ENCODE measurements around the gene PTPRE. TPM values are rescaled to one million over a fixed set of nuclear protein-coding genes. Genes with fewer than 3 reads are reported as not detected.
"Not testable (repeated sequence)": the region's sequence is repeated elsewhere in the genome, so short reads cannot be mapped to it uniquely, and the experiment has no call there.

PTPRE gene
- total and polyA plus RNA-seq, 8 donors = 1.0 to 7.1 (median 2.1) TPM

DNA sequence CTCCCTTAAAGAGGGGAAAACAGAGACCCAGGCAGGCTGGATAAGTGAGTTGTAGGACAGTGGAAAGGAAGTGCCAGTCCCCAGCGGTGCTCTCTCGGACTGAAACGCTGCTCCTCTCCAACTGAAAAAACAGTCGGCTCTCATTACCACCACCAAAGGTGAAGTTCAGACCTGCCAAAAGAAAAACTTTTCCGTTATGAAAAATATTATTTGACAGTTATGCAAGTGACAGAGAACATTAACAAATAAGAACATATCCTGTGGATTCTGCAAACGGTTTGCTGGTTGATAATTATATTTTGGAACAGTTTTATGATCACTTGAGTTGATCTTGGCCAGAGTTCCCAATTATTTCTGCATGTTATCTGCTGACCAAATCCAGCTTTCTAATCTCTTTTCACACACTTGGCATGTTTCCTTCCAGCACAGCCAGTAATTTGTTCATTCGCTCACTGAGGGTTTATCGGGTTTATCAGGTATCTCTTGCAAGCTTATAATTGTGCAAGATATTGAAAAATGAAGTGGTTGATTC lies 82.6 kb downstream of the PTPRE start:
- no peak overlapping the region for H3K27ac ChIP-seq
- TF ChIP-seq, protein P1, sequence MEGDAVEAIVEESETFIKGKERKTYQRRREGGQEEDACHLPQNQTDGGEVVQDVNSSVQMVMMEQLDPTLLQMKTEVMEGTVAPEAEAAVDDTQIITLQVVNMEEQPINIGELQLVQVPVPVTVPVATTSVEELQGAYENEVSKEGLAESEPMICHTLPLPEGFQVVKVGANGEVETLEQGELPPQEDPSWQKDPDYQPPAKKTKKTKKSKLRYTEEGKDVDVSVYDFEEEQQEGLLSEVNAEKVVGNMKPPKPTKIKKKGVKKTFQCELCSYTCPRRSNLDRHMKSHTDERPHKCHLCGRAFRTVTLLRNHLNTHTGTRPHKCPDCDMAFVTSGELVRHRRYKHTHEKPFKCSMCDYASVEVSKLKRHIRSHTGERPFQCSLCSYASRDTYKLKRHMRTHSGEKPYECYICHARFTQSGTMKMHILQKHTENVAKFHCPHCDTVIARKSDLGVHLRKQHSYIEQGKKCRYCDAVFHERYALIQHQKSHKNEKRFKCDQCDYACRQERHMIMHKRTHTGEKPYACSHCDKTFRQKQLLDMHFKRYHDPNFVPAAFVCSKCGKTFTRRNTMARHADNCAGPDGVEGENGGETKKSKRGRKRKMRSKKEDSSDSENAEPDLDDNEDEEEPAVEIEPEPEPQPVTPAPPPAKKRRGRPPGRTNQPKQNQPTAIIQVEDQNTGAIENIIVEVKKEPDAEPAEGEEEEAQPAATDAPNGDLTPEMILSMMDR (IDR thresholded peaks at IDR 0.05) = no peak
- DNase-seq (no peak), ATAC-seq (peak in 2 of 4 donors; percentile 36 to 44), FAIRE-seq (no peak)
- no peaks in the 10 kb centered on the region for H3K9me3 ChIP-seq
- H3K4me3 ChIP-seq = no peak overlapping the region
- no peaks in the 10 kb centered on the region for H3K36me3 ChIP-seq
- peaks cover 0 to 4% (median 3%) of the 10 kb centered on the region in 3 donors for H3K4me1 ChIP-seq
- intact Hi-C loops (cut with DNase I) = no loop called here
- no peaks in the 10 kb centered on the region for H3K27me3 ChIP-seq
- WGBS, 2 donors = 15 to 27% methylated on average over 8 of the region's 8 CpGs

DNA sequence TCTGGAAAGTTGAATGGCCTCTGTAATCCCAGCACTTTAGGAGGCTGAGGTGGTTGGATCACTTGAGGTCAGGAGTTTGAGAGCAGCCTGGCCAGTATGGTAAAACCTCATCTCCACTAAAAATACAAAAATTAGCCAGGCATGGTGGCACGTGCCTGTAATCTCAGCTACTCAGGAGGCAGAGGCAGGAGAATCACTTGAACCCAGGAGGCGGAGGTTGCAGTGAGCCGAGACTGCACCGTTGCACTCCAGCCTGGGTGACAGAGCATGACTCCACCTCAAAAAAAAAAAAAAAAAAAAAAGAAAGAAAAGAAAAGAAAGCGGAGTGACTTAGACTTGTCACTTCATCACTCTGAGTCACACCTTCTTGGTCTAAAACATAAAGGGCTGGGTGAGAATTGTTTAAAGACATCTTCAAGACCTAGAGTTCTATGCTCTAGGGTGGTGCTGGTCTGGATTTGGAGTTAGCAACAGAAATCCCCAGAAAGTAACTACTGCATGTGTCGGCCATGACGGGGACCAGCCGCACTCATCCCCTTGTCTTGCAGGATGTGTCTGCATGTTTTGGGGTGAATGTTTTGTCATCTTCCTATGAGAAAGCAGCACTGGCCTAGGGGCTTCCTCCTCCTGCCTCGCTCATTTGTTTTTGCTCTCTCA lies 83.4 kb downstream of the PTPRE start:
- DNase-seq; H3K27me3 ChIP-seq; H3K36me3 ChIP-seq; H3K4me3 ChIP-seq; FAIRE-seq; ATAC-seq; H3K4me1 ChIP-seq; H3K9me3 ChIP-seq; intact Hi-C loops (cut with DNase I): not testable (repeated sequence)
- peak overlapping the region in 1 of 4 donors; percentile 47 for H3K27ac ChIP-seq
- 66 to 74% methylated on average over 9 of the region's 9 CpGs for WGBS, 2 donors

DNA sequence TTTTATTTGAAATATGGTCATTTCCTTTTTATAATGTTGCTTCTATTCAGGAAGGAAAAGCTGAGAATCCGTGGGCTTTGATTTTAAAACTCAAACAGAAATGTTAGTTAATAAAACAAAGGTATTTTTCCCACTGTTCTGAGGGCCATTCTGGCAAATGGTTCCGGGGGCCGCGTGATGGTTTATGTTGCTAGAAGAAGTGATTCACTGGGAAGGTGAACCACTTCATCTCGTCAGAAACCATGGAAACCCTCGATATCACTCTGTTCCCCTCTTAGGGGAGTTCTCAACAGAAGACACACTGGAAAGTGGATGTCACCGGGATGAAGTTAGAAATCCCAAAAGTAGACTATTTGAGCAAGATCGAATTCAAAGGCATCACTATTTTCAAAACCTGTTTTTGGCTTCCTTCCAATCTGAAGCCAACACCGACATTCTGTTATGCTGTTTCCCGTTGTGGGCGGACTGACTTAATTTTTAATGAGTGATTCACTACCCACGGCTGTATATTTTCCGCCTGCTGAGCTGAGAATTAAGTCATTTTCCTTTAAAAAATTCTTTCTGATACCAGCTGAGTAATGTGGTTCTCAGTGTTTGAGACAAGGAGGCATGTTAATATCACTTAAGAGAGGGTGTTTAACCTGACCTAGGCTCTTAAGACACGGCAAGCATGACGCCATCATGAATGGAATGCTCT lies 84.1 kb downstream of the PTPRE start:
- TF ChIP-seq, protein P1 (IDR thresholded peaks at IDR 0.05) = no peak
- WGBS, 2 donors = 57 to 65% methylated on average over 15 of the region's 15 CpGs
- Histone ChIP-seq H3K4me3 (no peak overlapping the region), H3K36me3 (no peaks in the 10 kb centered on the region), H3K4me1 (peaks cover 0 to 4% (median 3%) of the 10 kb centered on the region in 3 donors), H3K27ac (peak overlapping the region in 1 of 4 donors; percentile 47), H3K9me3 (no peaks in the 10 kb centered on the region), H3K27me3 (no peaks in the 10 kb centered on the region)
- intact Hi-C loops (cut with DNase I) = no loop called here
- peak in 3 of 4 donors; percentile 24 to 65 (median 48) for ATAC-seq
- DNase-seq = no peak
- no peak for FAIRE-seq

DNA sequence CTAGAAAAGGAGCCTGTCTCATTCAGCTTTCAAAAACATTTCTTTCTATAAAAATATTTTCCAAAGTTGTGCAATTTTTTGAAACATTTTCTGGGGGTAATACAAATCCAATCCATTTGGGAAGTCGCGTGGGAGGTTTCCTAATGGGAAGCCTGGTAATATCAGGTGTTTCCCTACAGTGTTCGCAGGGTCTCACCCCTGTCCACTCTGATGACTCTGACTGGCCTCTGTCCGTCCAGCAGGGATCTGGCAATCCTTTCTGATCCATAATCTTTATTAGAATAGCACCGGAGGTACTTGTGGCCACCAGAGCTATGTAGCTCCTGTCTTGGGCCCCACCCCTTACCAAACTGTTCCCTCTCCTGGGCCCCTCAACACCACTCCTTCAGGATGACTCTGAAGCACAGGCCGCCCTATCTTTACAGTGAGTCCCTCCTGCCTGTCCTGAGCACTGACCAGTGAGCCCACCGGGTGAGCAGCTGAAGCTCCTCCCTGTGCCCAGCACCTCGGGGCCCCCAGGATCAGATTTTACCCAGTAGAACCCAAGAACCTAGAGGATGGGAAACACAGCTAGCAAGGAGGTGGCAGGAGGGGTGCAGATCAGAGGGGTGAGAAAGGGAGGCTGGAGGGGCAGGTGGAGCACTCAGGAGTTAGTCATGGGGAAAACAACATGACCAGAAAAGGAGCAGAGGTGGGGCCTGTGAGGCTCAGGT lies 84.8 kb downstream of the PTPRE start:
- peaks cover 0 to 4% (median 3%) of the 10 kb centered on the region in 3 donors for H3K4me1 ChIP-seq
- WGBS, 2 donors = 67 to 68% methylated on average over 8 of the region's 8 CpGs
- FAIRE-seq (no peak), DNase-seq (no peak), ATAC-seq (no peak)
- peak overlapping the region in 1 of 4 donors; percentile 31 for H3K27ac ChIP-seq
- no peaks in the 10 kb centered on the region for H3K9me3 ChIP-seq
- TF ChIP-seq, protein P1 (IDR thresholded peaks at IDR 0.05) = no peak
- intact Hi-C loops (cut with DNase I) = no loop called here
- H3K4me3 ChIP-seq = no peak overlapping the region
- H3K27me3 ChIP-seq = no peaks in the 10 kb centered on the region
- no peaks in the 10 kb centered on the region for H3K36me3 ChIP-seq

DNA sequence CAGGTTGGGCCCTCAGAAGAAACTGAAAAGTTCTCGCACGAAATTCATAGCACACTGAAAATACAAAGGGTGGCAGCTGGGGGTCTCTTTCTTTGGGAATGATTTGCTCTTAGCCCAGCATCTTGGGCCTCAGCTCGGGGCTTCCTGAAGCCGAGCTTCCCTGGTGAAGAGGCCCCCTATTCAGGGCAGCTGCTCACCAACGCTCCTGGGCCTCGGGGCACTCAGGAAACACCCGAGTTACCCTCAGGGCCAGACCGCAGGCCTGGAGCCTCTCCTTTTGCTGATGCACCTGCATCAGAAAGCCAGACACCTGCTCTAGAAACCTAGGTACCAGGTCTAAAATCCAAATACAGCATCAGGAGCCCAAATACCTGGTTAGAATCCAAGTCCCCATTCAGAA lies 85.5 kb downstream of the PTPRE start:
- Histone ChIP-seq H3K36me3 (no peaks in the 10 kb centered on the region), H3K27ac (no peak overlapping the region), H3K4me3 (no peak overlapping the region), H3K27me3 (no peaks in the 10 kb centered on the region), H3K4me1 (peaks cover 0 to 4% (median 3%) of the 10 kb centered on the region in 3 donors), H3K9me3 (no peaks in the 10 kb centered on the region)
- WGBS, 2 donors = 61 to 65% methylated on average over 8 of the region's 8 CpGs
- intact Hi-C loops (cut with DNase I) = no loop called here
- ATAC-seq (no peak), DNase-seq (no peak), FAIRE-seq (no peak)
- TF ChIP-seq, protein P1 (IDR thresholded peaks at IDR 0.05) = no peak

Data from pancreas (tissue), 10 donors.